Right lung (tissue), 5 donors: ENCODE data around the gene MYO7B. TPM values are rescaled to one million over a fixed set of nuclear protein-coding genes. Genes with fewer than 3 reads are reported as not detected.

Source experiments
- DNase-seq, 2 donors: peaks; one replicate each; pipeline ENCODE4 v3.0.0-alpha.2; 2013
- polyA plus RNA-seq, 5 donors: library from polyadenylated mRNA; unstranded; fragments of 120-200 nt; gene quantifications; one replicate each; pipeline versions ENCODE4 v1.2.1 to v1.2.3, GENCODE V29; 2013; ENCODE audit warnings: inconsistent platforms in 1 of 5, low replicate concordance in 1 of 5; ENCODE audit not compliant: insufficient read length in 5 of 5, insufficient read depth in 1 of 5

The MYO7B gene
- polyA plus RNA-seq, 5 donors: 0.51 to 1.2 (median 0.70) TPM

DNA sequence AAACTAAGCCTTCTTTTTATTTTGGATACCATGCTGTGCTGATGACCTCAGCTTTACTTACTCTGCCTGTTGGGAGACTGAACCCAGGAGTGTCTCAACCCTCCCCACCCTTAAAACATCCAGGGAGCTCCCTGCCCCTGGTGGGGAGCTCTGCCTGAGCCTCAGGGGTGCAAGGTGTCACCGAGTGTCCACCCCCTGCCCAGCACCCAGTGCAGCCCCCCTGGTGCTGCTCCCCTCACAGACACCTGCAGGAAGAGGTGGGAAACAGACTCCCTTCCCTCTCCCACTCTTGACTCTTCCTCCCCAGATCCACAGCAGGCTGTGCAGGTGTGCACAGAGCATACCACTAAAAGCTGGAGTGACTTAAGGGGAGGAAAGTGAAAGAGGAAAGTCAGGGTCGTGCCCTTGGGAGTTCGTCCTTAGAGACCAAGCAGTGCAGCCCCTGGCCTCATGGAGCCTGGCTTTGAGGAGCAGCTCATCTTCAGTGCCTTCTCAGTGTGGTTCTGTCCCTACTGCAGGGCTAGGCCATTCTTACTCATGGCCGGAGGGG lies 51.3 kb downstream of the MYO7B start:
- no peak for DNase-seq

DNA sequence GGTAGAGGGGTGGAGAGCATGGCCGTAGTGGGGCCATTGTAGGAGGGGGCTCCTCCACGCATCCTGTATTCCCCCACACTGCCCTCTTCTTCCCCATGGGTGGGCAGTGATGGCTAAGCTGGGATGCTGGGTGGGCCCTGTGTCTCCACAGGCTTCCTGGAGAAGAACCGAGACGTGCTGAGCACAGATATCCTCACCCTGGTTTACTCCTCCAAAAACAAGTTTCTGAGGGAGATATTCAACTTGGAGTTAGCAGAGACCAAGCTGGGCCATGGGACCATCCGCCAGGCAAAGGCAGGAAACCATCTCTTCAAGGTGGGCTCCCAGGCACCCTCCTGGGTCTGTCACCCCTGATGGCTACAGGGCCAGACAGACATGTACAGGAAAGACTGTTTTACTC lies 52.8 kb downstream of the MYO7B start:
- DNase-seq: no peak

DNA sequence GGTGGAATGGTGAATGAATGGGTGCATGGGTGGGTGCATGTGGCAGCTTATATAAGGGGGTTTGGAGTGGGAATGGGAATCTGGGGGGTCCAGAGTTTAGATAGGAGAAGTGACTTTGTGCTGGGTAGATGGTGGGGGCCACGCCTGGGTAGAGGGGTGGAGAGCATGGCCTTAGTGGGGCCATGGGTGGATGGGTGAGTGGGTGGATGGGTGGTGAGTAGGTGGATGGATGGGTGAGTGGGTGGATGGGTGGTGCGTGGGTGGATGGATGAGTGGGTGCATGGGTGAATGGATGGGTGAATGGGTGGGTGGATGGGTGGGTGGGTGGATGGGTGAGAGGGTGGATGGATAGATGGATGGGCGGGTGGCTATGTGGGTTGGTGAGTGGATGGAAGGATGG lies 53.9 kb downstream of the MYO7B start:
- no peak for DNase-seq

DNA sequence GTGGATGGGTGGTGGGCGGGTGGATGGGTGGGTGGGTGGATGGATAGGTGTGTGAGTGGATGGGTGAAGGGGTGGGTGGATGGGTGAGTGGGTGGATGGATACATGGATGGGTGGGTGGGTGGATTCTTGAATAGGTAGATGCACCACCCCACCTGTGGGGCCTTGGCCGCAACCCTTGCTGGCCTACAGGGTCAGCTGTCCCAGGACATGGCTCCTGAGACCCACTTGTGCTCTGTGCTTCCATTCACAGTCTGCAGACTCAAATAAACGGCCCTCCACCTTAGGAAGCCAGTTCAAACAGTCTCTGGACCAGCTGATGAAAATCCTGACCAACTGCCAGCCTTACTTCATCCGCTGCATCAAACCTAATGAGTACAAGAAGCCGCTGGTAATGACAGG lies 54.4 kb downstream of the MYO7B start:
- DNase-seq: no peak

DNA sequence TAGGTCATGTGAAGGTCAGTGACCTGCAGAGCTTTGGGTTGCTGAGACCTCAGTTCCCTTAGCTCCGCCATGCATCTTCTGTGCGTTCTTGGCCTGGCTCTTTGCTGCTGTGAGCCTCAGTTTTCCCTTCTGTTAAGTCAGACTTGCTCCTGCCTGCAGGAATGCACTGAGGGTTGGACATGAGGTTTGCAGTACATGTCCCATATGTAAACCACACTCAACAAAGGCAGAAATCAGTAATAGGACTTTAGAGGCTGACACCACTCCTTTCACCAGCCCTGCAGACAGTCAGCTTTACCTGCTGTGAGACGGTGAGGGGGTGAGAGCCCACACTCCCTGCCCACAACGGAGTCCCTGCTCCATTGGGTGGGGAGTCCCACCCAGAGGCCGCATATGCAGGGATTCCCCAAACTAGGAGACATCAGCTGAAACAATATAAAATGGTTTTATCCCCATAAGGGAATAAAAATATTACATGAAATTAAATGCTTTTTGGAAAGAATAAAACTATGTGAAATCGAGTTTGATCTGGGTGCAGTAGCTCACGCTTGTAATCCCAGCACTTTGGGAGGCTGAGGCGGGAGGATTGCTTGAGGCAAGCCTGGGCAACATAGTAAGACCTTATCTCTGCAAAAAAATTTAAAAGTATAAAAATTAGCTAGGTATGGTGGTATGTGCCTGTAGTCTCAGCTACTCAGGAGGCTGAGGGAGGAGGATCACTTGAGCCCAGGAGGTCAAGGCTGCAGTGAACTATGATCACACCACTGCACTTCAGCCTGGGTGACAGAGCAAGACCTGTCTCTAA lies 55.1 kb downstream of the MYO7B start:
- no peak for DNase-seq

DNA sequence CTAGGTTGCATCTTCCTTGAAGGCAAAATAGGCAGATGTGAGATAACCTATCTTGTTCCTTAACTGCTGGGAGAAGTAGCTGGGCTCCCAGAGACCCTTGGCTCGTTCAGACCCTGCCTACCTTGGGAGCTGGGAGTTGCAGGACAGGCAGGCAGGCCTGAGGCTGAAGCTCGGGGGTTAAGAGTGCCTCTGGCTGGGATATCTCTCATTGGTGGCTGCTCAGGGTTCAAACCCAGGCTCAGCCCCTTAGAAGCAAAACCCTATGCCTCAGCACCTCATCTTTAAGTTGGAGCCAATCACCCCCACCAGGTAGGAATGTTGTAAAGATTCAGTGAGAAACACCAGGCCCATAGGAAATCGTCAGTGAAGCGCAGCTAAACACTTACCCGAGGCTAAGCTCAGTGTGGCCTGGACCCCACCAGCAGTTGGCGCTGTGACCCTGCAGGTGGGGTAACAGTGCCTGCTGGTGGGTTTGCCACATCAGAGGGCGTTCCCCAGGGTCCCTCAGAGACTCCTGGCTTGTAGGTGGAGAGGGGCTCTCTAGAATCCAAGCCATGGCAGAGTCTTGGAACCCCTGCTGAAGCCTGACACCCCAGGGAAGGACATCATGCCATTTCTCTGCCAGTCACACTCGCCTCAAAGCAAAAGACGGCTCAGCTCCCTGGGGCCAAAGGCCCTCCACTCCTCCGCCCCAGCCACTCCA lies 55.9 kb downstream of the MYO7B start:
- peak; percentile 19 to 32 for DNase-seq

DNA sequence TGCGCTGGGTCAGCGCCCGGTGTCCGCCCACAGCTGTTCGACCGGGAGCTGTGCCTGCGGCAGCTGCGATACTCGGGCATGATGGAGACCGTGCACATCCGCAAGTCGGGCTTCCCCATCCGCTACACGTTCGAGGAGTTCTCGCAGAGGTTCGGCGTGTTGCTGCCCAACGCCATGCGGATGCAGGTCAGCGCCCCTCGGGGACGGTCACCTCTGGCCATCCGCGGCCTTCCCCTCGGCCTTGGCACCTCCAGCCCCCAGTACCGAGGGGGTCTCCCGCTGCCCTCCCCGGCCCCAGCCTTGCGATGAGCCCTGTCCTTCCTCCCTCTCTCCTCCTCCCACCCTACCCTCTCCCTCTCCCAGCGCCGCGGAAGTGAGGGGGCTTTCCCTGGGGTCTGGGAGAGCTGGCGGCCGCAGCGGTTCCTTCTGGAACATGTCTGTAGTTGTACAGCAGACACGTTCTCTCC lies 57.3 kb downstream of the MYO7B start:
- no peak for DNase-seq

DNA sequence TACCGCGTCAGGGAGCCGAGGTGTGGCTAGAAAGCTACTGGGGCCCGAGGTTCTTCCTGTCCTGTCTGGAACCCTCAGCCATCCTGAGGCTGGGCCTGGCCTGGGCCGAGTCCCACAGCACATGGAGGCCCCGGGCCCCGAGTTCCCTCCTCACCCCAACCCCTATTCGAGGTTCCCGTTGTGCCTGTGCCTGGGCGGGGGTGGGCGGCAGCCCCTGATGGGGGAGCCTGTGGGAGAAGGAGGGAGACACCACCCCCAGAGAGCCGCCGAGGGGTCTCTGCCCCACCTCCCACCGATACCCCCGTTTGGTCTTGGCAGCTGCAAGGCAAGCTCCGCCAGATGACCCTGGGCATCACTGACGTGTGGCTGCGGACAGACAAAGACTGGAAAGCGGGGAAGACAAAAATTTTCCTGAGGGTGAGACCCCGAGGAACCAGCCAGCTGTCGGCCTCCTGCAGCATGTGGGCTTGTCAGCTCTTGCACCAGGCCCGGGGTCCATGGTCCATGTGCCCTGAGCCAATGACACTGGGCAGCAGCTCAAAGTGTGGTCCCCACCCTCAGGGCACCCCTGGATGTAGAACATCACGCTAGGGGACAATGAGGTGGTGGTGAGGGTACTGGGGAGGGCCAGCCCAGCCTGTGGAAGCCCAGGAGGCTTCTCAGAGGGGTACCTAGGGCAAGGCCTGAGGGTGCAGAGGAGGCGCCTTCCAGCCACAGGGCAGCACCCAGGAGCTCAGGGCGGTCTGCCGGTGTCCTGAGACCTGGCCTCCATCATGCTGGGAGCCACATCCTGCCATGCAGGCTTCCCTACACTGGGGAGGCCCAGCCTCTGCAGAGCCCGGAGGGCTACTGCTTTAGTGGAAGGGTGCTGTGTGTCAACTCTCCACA lies 58.0 kb downstream of the MYO7B start:
- no peak for DNase-seq

DNA sequence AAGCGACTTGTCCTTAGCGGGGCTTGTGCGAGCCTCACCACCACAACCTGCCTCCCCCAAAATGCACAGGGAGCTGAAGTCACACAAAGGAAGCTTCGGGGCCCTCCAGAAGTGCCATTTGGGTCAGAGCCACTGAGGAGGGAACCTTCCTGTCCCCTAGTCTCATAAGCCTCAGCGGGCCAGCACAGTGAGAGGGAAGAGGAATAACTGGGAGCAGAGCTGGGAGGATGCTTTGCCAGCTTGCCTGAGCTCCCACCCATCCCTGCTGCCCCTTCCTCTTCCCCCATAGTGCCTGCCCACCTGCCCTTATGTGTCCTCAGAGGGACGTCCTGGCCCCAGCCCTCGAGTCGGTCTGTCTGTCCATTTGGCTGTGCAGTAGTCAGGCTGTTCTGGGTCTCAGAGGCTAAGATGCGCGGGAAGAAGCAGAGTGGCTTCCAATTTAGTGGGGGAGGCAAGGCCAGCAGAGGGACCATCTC lies 58.7 kb downstream of the MYO7B start:
- no peak for DNase-seq

DNA sequence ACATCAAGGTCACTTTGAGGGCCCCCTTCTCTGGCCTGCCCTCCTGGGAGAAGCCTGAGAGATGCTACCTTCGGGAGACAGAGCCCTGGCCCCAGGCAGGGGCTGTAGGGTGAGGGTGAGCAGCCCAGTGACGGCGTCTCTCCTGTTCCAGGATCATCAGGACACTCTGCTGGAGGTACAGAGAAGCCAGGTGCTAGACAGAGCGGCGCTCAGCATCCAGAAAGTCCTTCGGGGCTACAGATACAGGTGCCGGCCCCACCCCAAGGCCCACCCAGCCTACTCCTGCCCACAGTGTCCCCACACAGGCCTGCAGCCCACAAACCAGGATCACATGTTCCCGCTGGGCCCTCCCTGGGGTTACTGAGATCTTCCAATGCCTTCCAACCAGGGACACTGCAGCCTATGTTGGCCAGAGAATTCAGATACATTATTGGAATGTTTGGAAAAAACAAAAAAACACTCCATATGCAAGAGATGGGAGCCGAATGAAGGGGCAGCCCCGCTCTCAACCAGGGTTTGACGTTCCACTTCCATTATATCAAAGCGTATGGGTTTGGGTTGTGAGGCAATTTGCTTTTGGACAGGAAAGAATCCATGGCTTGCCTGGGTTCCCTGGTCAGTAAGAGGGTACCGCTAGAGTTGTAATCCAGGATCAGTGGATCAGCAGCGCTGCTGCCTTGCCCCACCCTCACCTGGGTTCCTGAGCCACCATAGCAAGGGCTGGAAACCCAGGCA lies 61.0 kb downstream of the MYO7B start:
- DNase-seq: no peak

DNA sequence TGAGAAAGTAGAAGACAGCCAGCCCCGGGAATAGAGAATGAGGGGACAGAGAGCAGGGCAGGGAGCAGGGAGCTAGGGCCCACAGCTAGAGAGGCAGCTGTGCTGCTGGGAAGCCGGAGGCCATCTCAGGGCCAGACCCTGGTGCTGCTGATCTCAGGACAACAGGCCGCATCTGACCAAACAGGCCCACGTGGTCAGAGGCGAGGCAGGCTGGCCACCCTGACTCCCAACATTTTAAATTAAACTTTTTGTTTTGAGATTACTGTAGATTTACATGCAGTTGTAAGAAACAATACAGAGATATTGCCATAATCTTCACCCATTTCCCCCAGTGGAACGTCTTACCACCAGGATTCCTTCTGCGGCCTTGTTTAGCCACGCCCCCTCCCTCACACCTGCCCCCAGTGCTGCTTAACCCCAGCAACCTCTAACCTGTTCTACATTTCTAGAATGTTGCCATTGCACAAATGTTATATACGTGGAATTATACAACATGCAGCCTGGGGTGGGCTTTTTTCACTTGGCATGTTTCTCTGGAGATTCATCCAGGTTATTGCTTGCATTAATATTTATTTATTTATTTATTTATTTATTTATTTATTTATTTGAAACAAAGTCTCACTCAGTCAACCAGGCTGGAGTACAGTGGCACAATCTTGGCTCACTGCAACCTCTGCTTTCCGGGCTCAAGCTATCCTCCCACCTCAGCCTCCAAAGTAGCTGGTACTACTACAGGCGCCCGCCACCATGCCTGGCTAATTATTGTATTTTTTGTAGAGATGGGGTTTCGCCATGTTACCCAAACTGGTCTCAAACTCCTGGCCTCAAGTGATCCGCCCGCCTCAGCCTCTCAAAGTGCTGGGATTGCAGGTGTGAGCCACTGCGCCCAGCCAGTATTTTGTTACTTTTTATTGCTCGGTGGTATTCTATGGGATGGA lies 61.8 kb downstream of the MYO7B start:
- no peak for DNase-seq

DNA sequence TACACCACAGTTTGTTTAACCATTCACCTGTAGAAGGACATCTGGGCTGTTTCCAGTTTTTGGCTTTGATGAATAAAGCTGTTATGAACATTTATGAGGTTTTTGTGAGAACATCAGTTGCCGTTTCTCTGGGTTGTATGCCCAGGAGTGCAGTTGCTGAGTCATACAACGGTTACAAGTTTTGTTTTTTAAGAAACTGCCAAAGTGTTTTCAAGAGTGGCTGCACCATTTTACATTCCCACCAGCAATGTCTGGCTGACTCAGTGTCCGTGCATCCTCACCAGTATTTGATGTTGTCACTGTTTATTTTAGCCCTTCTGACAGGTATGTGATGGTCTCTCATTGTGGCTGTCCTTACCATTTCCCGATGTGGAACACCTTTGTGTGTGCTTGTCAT lies 62.5 kb downstream of the MYO7B start:
- DNase-seq: no peak

DNA sequence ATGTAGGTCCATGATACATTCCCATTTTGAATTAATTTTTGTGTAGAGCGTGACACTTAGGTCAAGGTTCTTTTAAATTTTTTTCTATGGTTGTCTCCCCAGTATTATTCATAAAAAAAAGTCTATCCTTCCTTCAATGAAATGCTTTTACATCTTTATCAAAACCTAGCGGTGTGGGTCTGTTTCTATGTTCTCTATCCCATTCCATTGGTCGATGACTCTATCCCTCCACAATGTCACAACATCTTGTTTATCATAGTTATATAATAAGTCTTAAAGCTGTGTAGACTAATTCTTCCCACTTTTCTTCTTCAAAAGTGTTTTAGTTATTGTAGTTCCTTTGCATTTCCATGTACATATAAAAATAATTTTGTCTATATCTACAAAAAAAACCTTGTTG lies 63.2 kb downstream of the MYO7B start:
- no peak for DNase-seq

DNA sequence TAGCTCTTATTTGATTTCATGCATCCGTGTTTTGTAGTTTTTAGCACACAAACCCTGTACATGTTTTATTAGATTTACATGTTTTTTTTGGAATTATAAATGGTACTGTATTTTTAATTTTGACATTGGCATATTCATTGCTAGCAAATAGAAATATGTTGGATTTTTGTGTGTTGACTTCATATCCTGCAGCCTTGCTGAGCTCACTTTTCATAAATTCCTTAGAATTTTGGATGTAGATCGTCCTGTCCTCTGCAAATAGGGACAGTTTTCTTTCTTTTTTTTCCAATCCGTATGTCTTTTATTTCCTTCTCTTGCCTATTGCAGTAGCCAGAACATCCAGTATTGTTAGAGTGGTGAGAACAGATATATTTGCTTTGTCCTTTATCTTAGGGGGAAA lies 63.7 kb downstream of the MYO7B start:
- no peak for DNase-seq

DNA sequence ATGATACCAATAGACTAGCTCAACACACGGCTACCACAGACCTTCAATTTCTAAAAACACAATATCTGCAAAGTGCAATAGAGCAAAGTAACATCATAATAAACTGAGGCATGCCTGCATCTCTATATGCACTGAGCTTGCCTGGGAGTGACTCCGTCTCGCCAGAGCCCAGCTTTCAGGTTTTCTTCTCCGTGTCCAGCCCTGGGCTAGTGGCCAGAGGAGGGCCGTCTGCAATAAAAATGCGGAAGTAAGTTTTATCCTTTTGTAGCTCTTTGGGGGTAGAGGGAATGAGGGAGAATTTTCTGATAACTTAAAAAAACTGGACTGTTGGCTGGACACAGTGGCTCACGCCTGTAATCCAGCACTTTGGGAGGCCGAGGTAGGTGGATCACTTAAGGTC lies 69.5 kb downstream of the MYO7B start:
- DNase-seq: no peak

DNA sequence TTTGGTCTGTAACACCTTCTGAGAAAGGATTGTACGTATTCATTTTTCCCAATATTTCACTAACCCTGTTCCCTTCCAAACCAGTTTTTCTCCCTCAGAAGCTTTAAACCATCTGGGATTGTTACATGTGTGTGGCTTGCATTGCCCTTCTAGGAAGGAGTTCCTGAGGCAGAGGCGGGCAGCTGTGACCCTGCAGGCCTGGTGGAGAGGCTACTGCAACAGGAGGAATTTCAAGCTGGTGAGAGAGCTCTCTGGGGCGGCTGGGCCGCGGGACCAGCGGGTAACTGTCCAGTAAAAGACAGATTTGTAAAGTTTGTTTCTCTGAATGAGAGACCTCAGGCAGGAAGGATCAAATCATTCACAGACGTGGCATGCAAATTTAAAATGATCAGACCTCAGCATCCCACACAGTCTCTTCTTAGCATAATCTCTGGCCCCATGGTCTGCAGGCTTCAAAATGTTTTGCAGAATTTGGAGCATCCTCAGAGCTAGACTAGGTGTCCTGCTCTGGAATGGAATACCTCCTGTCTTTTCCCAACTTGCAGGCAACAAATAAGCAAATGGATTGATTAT lies 70.3 kb downstream of the MYO7B start:
- DNase-seq: no peak

DNA sequence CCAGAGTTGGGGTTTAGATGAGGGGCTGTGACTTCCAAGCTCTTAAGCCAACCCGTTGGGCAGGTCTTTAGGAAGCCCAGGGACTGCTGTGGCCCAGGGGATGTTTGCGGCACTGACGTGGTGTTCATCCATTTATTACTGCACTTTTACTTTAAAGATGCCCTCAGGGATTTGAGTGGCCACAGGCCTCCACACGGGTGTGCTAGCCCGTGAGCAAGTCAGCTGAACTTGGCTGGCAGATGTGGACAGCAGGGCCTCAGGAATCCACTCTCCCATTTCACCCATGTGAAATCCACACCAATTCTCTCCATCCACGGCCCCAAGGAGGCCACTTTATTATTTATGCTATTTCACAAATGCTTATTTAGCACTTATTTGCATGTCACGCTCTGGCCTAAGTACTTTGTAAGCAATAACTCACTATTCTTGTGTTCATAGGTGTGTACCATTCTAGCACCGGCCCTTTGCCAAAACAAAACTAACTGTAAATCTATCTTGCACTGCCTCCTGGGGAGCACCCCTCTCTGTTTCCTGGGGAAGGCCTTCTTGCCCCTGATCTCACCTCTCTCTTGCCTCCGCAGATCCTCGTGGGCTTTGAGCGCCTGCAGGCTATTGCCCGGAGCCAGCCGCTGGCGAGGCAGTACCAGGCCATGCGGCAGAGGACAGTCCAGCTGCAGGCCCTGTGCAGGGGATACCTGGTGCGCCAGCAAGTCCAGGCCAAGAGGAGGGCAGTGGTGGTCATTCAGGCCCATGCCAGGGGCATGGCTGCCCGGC lies 71.3 kb downstream of the MYO7B start:
- no peak for DNase-seq

DNA sequence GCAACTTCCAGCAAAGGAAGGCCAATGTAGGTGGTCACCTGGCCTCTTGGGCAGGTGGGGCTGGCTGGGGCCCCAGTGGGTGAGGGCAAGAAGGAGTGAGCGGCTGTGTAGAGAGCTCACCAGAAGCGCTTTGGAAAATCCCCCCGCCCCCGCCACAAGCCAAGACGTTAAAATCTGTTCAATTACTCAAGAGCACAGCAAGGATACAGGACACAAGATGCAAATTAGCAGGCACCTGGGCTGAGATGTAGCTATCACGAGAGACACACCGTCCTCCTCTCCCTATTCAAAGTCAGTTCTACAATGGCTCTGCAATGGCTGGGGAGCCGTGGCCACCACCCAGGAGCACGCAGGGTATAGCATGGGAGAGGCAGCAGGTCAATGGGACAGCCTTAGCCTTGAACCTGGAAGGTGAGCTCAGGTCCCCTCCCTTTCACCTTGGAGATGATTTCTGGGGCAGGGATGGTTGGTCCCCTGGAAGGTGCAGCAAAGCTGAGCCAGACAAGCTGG lies 72.0 kb downstream of the MYO7B start:
- no peak for DNase-seq
